Daoy (cell line): ENCODE data around the gene CATSPER2. TPM values are rescaled to one million over a fixed set of nuclear protein-coding genes. Genes with fewer than 3 reads are reported as not detected.
"Not testable (repeated sequence)": the region's sequence is repeated elsewhere in the genome, so short reads cannot be mapped to it uniquely, and the experiment has no call there.

Experiments used
- DNase-seq: peaks from one replicate; pipeline ENCODE4 v3.0.0-alpha.2; 2015; ENCODE audit warnings: low read depth
- total RNA-seq: library from RNA; depleted of rRNA; stranded (reverse); fragments of >200 nt; shearing (Covaris generic); gene quantifications from 2 replicates; pipeline ENCODE4 v1.2.3, GENCODE V29; 2014; rRNA removed

The CATSPER2 gene
- total RNA-seq, 1 experiment from 2014 or later = 2.3 TPM

GRCh38 chr15:43593328-43594190 is 55.1 kb downstream of the CATSPER2 start, which contains the start of gene CKMT1B:
TSS of gene CKMT1B (plus strand) at chr15:43594027. CDS start at chr15:43594219, 192 bp downstream.
- DNase-seq = not testable (repeated sequence)

GRCh38 chr15:43592841-43593240 is 55.8 kb downstream of the CATSPER2 start:
- not testable (repeated sequence) for DNase-seq

GRCh38 chr15:43589778-43590466 is 58.7 kb downstream of the CATSPER2 start, which contains the start of gene PPIP5K1:
TSS of gene PPIP5K1 (minus strand) at chr15:43590208. CDS start at chr15:43584504, 5,704 bp downstream.
- not testable (repeated sequence) for DNase-seq

Other genes starting within 250 kb of the CATSPER2 start
- 30.6 TPM in 2 replicates for gene TP53BP1, start 155.7 kb downstream of the CATSPER2 start, total RNA-seq
- gene MAP1A, start 131.2 kb downstream of the CATSPER2 start, total RNA-seq = 2.7 and 3.2 TPM in 2 replicates
- gene PPIP5K1, start 58.6 kb downstream of the CATSPER2 start, total RNA-seq = 6.5 and 10.6 TPM in 2 replicates
- 3.4 and 6.5 TPM in 2 replicates for gene CKMT1B, start 54.8 kb downstream of the CATSPER2 start, total RNA-seq
- not detected in 2 replicates for gene STRC, start 30.0 kb downstream of the CATSPER2 start, total RNA-seq
- 2.2 TPM in 1 of 2 replicates, not detected in the other for gene CKMT1A, start 45.0 kb upstream of the CATSPER2 start, total RNA-seq
- 104 and 115 TPM in 2 replicates for gene PDIA3, start 97.6 kb upstream of the CATSPER2 start, total RNA-seq
- gene ELL3, start 128.1 kb upstream of the CATSPER2 start, total RNA-seq = 1.2 TPM in 1 of 2 replicates, not detected in the other
- 644 and 700 TPM in 2 replicates for gene SERF2, start 143.5 kb upstream of the CATSPER2 start, total RNA-seq
- 0.11 TPM in 1 of 2 replicates, not detected in the other for gene SERINC4, start 151.4 kb upstream of the CATSPER2 start, total RNA-seq
- 14.5 and 26.3 TPM in 2 replicates for gene HYPK, start 151.8 kb upstream of the CATSPER2 start, total RNA-seq
- 37.6 and 43.4 TPM in 2 replicates for gene MFAP1, start 175.8 kb upstream of the CATSPER2 start, total RNA-seq
- gene WDR76, start 178.2 kb upstream of the CATSPER2 start, total RNA-seq = 30.7 and 40.7 TPM in 2 replicates